Liver (tissue), 3 donors: ENCODE data around the gene ASCL5.

ENCODE experiments used
- CTCF ChIP-seq: fragments of 150-350 bp; IDR thresholded peaks from 2 replicates; pipeline ENCODE4 v1.5.1; 2017; ENCODE audit warnings: improper control_type of control experiment, low read depth, low read length; ENCODE audit not compliant: missing input control
- FOXA1 ChIP-seq: IDR thresholded peaks from 2 replicates; pipeline ENCODE4 v1.6.1; 2016; ENCODE audit warnings: antibody characterized with exemption
- GABPA ChIP-seq, 2 donors: IDR thresholded peaks in 1 of 2; conservative IDR thresholded peaks in 1 of 2; 2 replicates each; pipeline ENCODE4 v1.6.1; 2016; ENCODE audit warnings: antibody characterized with exemption in 2 of 2, mild to moderate bottlenecking in 1 of 2, moderate library complexity in 1 of 2
- JUND ChIP-seq, 2 donors: IDR thresholded peaks; 2 replicates each; pipeline ENCODE4 v1.6.1; 2016; ENCODE audit warnings: antibody characterized with exemption in 2 of 2
- NR2F2 ChIP-seq: IDR thresholded peaks from 2 replicates; pipeline ENCODE4 v1.6.1; 2016; ENCODE audit warnings: antibody characterized with exemption
- RAD21 ChIP-seq, 2 donors: IDR thresholded peaks; 2 replicates each; pipeline ENCODE4 v1.6.1; 2016; ENCODE audit warnings: antibody characterized with exemption in 2 of 2, mild to moderate bottlenecking in 2 of 2
- REST ChIP-seq: IDR thresholded peaks from 2 replicates; pipeline ENCODE4 v1.6.1; 2016; ENCODE audit warnings: antibody characterized with exemption, mild to moderate bottlenecking
- RXRA ChIP-seq, 2 donors: IDR thresholded peaks; 2 replicates each; pipeline ENCODE4 v1.6.1; 2017 to 2018; ENCODE audit warnings: antibody characterized with exemption in 2 of 2, mild to moderate bottlenecking in 1 of 2
- SP1 ChIP-seq: IDR thresholded peaks from 2 replicates; pipeline ENCODE4 v1.6.1; 2018; ENCODE audit warnings: antibody characterized with exemption, mild to moderate bottlenecking
- TF ChIP-seq, protein P1 (sequence below): IDR thresholded peaks from 2 replicates; pipeline ENCODE4 v1.6.1; 2016; ENCODE audit warnings: antibody characterized with exemption
- TF ChIP-seq, protein P2 (sequence below): IDR thresholded peaks from 2 replicates; pipeline ENCODE4 v1.6.1; 2016; ENCODE audit warnings: antibody characterized with exemption
- donor health status: healthy.
- donor health status: healthy.

DNA sequence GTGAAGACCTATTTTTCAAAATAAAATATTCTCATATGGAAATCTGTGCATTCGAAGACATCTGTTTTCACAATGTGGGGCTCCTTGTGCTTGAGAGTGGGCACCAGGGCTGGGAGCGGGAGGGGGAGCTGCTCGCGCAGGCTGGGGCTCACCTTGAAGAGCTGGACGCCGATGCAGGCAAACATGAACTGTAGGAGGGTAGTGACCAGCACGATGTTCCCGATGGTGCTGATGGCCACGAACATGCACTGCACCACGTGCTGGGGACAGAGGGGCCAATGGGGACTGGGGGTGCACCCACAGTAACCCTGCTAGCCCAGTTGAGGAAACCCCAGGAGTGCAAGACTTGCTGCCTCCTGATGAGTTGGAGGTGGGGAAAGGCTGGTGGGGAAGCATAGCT is 61.3 kb downstream of the ASCL5 start:
- no peak for TF ChIP-seq RAD21 (IDR thresholded peaks at IDR 0.05)
- no peak for TF ChIP-seq CTCF
- TF ChIP-seq, protein P1, sequence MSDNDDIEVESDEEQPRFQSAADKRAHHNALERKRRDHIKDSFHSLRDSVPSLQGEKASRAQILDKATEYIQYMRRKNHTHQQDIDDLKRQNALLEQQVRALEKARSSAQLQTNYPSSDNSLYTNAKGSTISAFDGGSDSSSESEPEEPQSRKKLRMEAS = no peak
- TF ChIP-seq, protein P2, sequence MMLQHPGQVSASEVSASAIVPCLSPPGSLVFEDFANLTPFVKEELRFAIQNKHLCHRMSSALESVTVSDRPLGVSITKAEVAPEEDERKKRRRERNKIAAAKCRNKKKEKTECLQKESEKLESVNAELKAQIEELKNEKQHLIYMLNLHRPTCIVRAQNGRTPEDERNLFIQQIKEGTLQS = no peak
- TF ChIP-seq REST = no peak
- no peak for TF ChIP-seq JUND (IDR thresholded peaks at IDR 0.05)
- no peak for TF ChIP-seq NR2F2
- TF ChIP-seq FOXA1 = no peak
- no peak for TF ChIP-seq SP1
- no peak for TF ChIP-seq GABPA (IDR thresholded peaks at IDR 0.05 in 1 of 2, conservative IDR thresholded peaks at IDR 0.05 in 1 of 2)
- no peak for TF ChIP-seq RXRA (IDR thresholded peaks at IDR 0.05)
